COLO829 (cell line): ENCODE measurements around the gene ZDHHC8.

ENCODE experiments used
- DNase-seq: peaks from one replicate; pipeline ENCODE4 v3.0.0; 2012; ENCODE audit warnings: low spot score

Gene ZDHHC8

DNA sequence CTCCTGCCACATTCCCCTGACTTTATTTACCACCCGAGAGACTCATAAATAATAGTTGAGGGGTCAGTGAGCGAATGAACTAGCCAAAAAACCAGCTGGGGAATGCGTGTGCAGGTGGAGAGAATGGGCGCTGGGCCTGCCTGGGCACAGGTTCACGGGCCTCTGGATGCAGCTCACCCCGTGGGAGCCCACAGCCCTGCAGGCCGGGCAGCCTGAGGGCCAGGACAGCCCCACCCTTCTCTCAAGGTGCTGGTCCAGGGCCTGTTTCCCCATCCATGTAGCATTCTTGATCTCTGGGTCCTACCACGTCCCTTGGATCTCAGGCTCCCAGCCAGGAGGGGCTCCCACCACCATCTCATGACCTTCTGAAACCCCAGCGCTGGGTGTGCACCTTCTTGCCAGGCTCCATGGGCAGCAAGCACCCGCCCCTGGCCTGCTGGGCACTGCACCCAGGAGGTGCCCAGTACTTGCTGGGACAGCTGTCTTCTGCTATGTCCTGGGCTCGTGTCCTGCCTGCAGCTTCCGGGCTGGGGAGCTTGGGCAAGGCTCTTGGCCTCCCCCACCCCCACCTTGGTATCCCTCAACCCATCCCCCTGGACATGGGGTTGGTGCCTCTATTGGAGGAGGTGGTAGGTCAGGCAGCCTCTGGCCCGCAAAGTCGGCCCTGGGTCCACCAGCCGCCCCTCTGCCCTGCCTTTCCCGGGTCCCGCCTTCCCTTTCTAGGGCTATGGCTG, 62.3 kb downstream of the ZDHHC8 start:
- DNase-seq = no peak

- DNase-seq = no peak
Measured at GRCh38 chr22:20194681-20195593, 63.3 kb downstream of the ZDHHC8 start.

DNA sequence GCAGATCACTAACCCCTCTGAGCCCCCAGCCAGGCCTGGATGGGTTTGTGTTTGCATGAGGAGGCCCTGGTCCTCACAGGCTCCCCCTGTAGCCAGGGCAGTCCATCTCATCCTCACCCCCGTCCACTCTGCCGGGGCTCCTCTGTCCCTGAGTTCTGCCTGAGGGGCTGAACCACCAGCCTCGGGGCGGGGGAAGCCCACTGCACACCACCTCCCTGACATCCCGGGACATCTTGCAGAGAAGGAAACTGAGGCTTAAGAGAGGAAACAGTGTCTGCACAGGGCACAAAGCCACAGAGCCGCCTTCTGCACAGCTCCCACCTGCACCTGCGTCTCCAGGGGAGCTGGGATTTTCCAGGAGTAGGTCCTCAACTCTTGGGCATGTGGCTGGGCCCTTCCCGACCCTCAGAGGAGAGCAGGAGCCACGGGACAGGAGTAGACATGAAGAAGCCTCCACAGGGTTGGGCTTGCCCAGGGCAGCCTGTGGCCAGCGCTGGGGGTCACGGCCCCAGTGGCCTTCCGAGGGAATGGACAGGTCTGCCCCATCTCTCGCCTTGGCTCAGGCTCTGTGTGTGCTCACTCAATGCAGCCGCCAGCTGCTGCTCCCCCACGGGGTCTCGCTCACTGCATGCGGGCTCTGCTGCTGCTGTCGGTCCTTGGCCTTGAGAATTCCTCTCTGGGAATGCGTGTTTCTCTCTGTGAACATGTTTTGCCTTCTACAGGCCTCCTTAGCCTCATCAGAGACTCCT, 64.7 kb downstream of the ZDHHC8 start:
- DNase-seq = no peak
